Fibroblast of lung (primary cell): ENCODE data around the gene SLC9A1.

ENCODE experiments used
- CTCF ChIP-seq, 2 donors: IDR thresholded peaks in 1 of 2; conservative IDR thresholded peaks in 1 of 2; 1 replicate in 1 of 2; 2 replicates in 1 of 2; pipeline ENCODE4 v1.5.1; 2011 to 2012; ENCODE audit warnings: low read length in 2 of 2, control low read depth in 1 of 2, inconsistent platforms in 1 of 2, low read depth in 1 of 2, mild to moderate bottlenecking in 1 of 2
- EZH2 ChIP-seq: IDR thresholded peaks from 2 replicates; pipeline ENCODE4 v1.5.1; 2012; ENCODE audit warnings: low read length, control low read depth, mild to moderate bottlenecking; ENCODE audit errors: missing control alignments

DNA sequence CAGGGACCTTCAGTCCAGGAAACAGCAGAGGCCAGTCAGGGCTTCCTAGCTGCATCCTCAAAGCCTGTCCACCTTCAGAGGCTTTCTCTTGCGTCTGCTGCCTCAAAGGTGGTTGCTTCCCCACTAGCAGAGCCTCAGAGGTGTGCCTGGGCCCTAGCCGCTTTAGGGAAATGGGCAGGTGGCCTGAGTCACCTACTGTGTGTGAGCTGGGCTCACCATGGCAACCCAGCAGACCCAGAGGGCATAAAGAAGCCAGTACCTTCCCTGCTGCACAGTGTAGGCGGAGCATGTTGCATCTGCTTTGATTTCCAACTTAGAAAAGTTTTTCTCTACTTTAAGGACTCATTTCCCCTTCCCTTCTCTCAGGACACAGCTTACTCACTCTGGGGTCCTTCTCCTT is 12.5 kb downstream of the SLC9A1 start:
- TF ChIP-seq CTCF (conservative IDR thresholded peaks at IDR 0.05 in 1 of 2, IDR thresholded peaks at IDR 0.05 in 1 of 2; ENCODE audit: low read depth in 1 of 2, low read length in 2 of 2) = no peak
- TF ChIP-seq EZH2 = no peak
